Natural killer cell (primary cell): ENCODE results near the gene SNX20. TPM values are rescaled to one million over a fixed set of nuclear protein-coding genes. Genes with fewer than 3 reads are reported as not detected.

Experiments
- ATAC-seq, 3 donors: fragments of 150-1000 bp in 2 of 3; fragments of 200-7000 bp in 1 of 3; cut with Tn5 transposase; 1 replicate in 1 of 3; 2 replicates in 2 of 3; pipeline ENCODE4 v1.10.0; 2021; ENCODE audit warnings: mild to moderate bottlenecking in 2 of 3, moderate library complexity in 2 of 3
- DNase-seq, 2 donors: peaks; one replicate each; pipeline versions ENCODE4 v3.0.0 to v3.0.0-alpha.2; 2013 to 2021; ENCODE audit warnings: mixed read lengths in 1 of 2
- H3K27ac ChIP-seq: one replicate; pipeline ENCODE4 v1.5.1; 2013; ENCODE audit warnings: mild to moderate bottlenecking, low read length
- H3K27me3 ChIP-seq: one replicate; pipeline ENCODE4 v1.6.1; 2013; ENCODE audit warnings: low read length; ENCODE audit not compliant: control insufficient read depth, insufficient read depth
- H3K36me3 ChIP-seq: one replicate; pipeline ENCODE4 v1.6.1; 2013; ENCODE audit warnings: low read length; ENCODE audit not compliant: control insufficient read depth, insufficient read depth
- H3K4me1 ChIP-seq: one replicate; pipeline ENCODE4 v1.6.1; 2013; ENCODE audit warnings: low read length; ENCODE audit not compliant: control insufficient read depth, insufficient read depth
- H3K4me3 ChIP-seq: one replicate; pipeline ENCODE4 v1.5.1; 2013; ENCODE audit warnings: low read length
- H3K9me3 ChIP-seq: one replicate; pipeline ENCODE4 v1.6.1; 2013; ENCODE audit warnings: low read length; ENCODE audit not compliant: control insufficient read depth, insufficient read depth
- H3K27ac Mint-ChIP-seq, 2 donors: one replicate each; pipeline ENCODE4 v1.8.0; 2022; ENCODE audit warnings: mild to moderate bottlenecking in 2 of 2, mixed read lengths in 2 of 2, moderate library complexity in 1 of 2
- H3K27me3 Mint-ChIP-seq, 2 donors: one replicate each; pipeline ENCODE4 v1.8.0; 2022; ENCODE audit warnings: low read depth in 2 of 2, mixed read lengths in 2 of 2
- H3K36me3 Mint-ChIP-seq: one replicate; pipeline ENCODE4 v1.8.0; 2022; ENCODE audit warnings: mixed read lengths
- H3K4me1 Mint-ChIP-seq, 2 donors: one replicate each; pipeline ENCODE4 v1.8.0; 2022; ENCODE audit warnings: mixed read lengths in 2 of 2
- H3K4me3 Mint-ChIP-seq: one replicate; pipeline ENCODE4 v1.8.0; 2022; ENCODE audit warnings: mild to moderate bottlenecking, moderate library complexity, mixed read lengths
- H3K9me3 Mint-ChIP-seq, 2 donors: one replicate each; pipeline ENCODE4 v1.8.0; 2022; ENCODE audit warnings: mixed read lengths in 2 of 2
- WGBS: methylation state at CpG from one replicate; pipeline ENCODE4 v1.1.7; 2013; ENCODE audit warnings: missing lambda C conversion rate; ENCODE audit not compliant: insufficient coverage; 5-methylcytosine and 5-hydroxymethylcytosine counted together
- intact Hi-C: fragments of 100-400 bp; cut with micrococcal nuclease; formaldehyde crosslinking; loops from one replicate; pipeline ENCODE4 v1.14.2; 2022
- total RNA-seq, 4 donors: library from RNA; stranded (reverse); fragments of 120-200 nt in 1 of 4; gene quantifications; one replicate each; pipeline versions ENCODE4 v1.2.3 to v1.2.4, GENCODE V29; 2013 to 2022
- TF ChIP-seq, protein P1 (sequence below): fragments of 200-600 bp; IDR thresholded peaks from one replicate; pipeline ENCODE4 v1.8.0; 2022; ENCODE audit warnings: antibody characterized with exemption

SNX20 gene
- total RNA-seq, 3 donors from 2014 or later (not counting 1 experiment from before 2014, with no cell fraction given) = 33.0 to 53.9 (median 51.7) TPM

DNA sequence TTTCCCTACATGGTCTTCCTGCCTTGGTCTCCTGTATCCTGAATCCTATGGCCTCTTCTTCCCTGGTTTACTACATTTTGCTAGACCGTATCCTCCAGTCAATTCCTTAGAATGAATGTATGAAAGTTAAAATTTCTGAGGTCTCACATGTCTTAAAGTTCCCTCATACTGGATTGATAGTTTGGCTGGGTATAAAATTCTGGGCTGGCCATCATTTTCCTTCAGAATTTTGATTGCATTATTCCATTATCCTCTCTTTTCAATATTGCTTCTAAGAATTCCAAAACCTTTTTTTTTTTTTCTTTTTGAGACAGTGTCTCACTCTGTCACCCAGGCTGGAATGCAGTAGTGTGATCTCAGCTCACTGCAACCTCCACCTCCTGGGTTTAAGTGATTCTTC is 23.1 kb upstream of the SNX20 start:
- Histone ChIP-seq H3K4me1 (peaks cover 25% of the 10 kb centered on the region), H3K4me3 (no peak overlapping the region), H3K27me3 (no peaks in the 10 kb centered on the region), H3K9me3 (peaks cover 11% of the 10 kb centered on the region), H3K27ac (no peak overlapping the region), H3K36me3 (no peaks in the 10 kb centered on the region)
- intact Hi-C loops = no loop called here
- Mint-ChIP-seq H3K4me1 (peaks cover 12 to 14% of the 10 kb centered on the region in 2 donors), H3K4me3 (no peak overlapping the region), H3K27ac (no peak overlapping the region), H3K27me3 (peaks cover 0 to 5% of the 10 kb centered on the region in 2 donors), H3K9me3 (peaks cover 3 to 9% of the 10 kb centered on the region in 2 donors), H3K36me3 (peaks cover 17% of the 10 kb centered on the region)
- ATAC-seq = no peak
- WGBS = no CpG with 5 or more reads among the region's 1 CpG
- no peak for DNase-seq
- TF ChIP-seq, protein P1, sequence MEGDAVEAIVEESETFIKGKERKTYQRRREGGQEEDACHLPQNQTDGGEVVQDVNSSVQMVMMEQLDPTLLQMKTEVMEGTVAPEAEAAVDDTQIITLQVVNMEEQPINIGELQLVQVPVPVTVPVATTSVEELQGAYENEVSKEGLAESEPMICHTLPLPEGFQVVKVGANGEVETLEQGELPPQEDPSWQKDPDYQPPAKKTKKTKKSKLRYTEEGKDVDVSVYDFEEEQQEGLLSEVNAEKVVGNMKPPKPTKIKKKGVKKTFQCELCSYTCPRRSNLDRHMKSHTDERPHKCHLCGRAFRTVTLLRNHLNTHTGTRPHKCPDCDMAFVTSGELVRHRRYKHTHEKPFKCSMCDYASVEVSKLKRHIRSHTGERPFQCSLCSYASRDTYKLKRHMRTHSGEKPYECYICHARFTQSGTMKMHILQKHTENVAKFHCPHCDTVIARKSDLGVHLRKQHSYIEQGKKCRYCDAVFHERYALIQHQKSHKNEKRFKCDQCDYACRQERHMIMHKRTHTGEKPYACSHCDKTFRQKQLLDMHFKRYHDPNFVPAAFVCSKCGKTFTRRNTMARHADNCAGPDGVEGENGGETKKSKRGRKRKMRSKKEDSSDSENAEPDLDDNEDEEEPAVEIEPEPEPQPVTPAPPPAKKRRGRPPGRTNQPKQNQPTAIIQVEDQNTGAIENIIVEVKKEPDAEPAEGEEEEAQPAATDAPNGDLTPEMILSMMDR = no peak

DNA sequence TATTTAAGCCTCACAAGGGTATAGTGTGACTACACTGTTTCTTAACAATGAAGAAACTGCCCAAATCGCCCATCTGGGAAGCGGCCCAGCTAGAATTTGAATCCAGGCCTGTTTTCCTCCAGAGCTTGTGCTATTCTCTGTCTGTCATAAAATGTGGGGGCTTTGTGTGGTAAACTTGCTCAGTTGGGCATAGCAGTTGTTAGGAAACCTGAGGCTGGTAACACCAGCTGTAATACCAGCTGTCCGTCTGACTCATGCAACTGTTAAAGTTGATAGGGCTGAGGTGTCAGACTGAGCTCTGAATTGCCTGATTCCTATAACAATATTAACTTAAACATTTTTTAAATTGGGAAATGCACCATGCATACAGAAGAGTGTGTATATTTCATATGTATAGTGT is 21.6 kb upstream of the SNX20 start:
- peaks cover 0 to 5% of the 10 kb centered on the region in 2 donors for H3K27me3 Mint-ChIP-seq
- H3K36me3 Mint-ChIP-seq = peaks cover 17% of the 10 kb centered on the region
- DNase-seq = no peak
- peak overlapping the region; percentile 59 to 68 for H3K27ac Mint-ChIP-seq
- Histone ChIP-seq H3K4me3 (no peak overlapping the region), H3K27me3 (no peaks in the 10 kb centered on the region), H3K36me3 (no peaks in the 10 kb centered on the region), H3K9me3 (peaks cover 11% of the 10 kb centered on the region), H3K4me1 (peaks cover 30% of the 10 kb centered on the region), H3K27ac (no peak overlapping the region)
- TF ChIP-seq, protein P1 = no peak
- H3K9me3 Mint-ChIP-seq = peaks cover 3 to 9% of the 10 kb centered on the region in 2 donors
- peak; percentile 74 to 80 (median 79) for ATAC-seq
- no peak overlapping the region for H3K4me3 Mint-ChIP-seq
- intact Hi-C loops = loop anchor here (2.0 kb wide), 1 partner anchor 38 kb away; no protein-coding TSS in a partner anchor
- H3K4me1 Mint-ChIP-seq = peaks cover 17 to 20% of the 10 kb centered on the region in 2 donors
- 59% methylated on average over 3 of the region's 3 CpGs for WGBS

DNA sequence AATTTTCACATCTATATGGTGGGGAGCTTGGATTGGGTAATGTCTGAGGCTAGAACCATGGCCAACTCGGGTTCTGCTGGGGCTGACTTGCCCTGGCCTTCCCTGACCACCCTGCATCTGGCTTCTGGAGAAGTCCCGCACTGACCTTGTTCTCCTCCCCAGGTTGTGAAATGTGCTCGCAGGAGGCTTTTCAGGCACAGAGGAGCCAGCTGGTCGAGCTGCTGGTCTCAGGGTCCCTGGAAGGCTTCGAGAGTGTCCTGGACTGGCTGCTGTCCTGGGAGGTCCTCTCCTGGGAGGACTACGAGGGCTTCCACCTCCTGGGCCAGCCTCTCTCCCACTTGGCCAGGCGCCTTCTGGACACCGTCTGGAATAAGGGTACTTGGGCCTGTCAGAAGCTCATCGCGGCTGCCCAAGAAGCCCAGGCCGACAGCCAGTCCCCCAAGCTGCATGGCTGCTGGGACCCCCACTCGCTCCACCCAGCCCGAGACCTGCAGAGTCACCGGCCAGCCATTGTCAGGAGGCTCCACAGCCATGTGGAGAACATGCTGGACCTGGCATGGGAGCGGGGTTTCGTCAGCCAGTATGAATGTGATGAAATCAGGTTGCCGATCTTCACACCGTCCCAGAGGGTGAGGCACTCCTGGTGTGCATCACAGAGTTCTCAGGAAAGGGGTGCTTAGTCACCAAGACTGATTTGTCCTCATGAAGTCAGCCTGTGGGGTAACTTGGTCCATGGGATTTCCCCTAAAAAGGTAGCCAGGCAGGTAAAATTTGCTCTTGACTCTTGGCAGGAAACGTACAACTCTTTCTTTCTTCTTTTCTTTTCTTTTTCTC is 18.4 kb upstream of the SNX20 start:
- TF ChIP-seq, protein P1 = no peak
- no peaks in the 10 kb centered on the region for H3K36me3 ChIP-seq
- H3K4me1 ChIP-seq = peaks cover 54% of the 10 kb centered on the region
- ATAC-seq (no peak), DNase-seq (peak in 1 of 2 donors; percentile 70)
- peaks cover 0 to 3% of the 10 kb centered on the region in 2 donors for H3K27me3 Mint-ChIP-seq
- H3K27ac Mint-ChIP-seq = peak overlapping the region; percentile 86 to 95
- peaks cover 10% of the 10 kb centered on the region for H3K9me3 ChIP-seq
- H3K27ac ChIP-seq = peak overlapping the region; percentile 59
- H3K27me3 ChIP-seq = no peaks in the 10 kb centered on the region
- H3K9me3 Mint-ChIP-seq = peaks cover 0 to 4% of the 10 kb centered on the region in 2 donors
- H3K4me1 Mint-ChIP-seq = peaks cover 33 to 42% of the 10 kb centered on the region in 2 donors
- H3K36me3 Mint-ChIP-seq = peaks cover 6% of the 10 kb centered on the region
- intact Hi-C loops = loop anchor here (2.0 kb wide), 1 partner anchor 15 kb away; no protein-coding TSS in a partner anchor
- no peak overlapping the region for H3K4me3 ChIP-seq
- 84% methylated on average over 19 of the region's 19 CpGs for WGBS
- H3K4me3 Mint-ChIP-seq = peak overlapping the region; percentile 82
